Activated T-cell treated with anti-CD3 and anti-CD28 coated beads for 24 hours (primary cell): ENCODE results near the gene TRIM9.
"Not testable (repeated sequence)": the region's sequence is repeated elsewhere in the genome, so short reads cannot be mapped to it uniquely, and the experiment has no call there.

Experiments
- DNase-seq: peaks from one replicate; pipeline ENCODE4 v3.0.0-alpha.2; 2020; ENCODE audit warnings: low read depth

The TRIM9 gene

DNA sequence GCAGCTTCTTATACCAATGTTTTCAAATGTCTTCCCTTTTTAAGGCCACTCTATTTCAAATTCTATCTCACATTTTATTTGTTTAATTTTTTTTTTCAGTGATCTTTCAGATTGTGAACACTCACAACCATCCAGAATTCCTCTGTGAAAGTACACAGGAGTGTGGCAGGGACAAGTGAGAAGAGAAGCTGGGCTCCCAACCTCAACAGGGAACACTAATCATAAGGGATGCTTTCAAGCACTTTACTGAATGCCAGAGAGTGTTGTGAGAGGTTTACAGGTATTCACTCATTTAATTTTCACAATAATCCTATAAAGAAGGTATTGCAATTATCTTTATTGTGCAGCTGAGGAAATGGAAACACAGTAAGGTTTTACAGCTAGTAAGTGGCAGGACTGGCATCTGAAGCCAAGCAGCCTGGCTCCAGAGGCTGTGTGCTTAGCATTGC lies 90.5 kb downstream of the TRIM9 start:
- DNase-seq = no peak

GRCh38 chr14:51002406-51002999 lies 92.4 kb downstream of the TRIM9 start:
- DNase-seq = no peak

GRCh38 chr14:51000566-51000965 lies 94.3 kb downstream of the TRIM9 start:
- DNase-seq = no peak

DNA sequence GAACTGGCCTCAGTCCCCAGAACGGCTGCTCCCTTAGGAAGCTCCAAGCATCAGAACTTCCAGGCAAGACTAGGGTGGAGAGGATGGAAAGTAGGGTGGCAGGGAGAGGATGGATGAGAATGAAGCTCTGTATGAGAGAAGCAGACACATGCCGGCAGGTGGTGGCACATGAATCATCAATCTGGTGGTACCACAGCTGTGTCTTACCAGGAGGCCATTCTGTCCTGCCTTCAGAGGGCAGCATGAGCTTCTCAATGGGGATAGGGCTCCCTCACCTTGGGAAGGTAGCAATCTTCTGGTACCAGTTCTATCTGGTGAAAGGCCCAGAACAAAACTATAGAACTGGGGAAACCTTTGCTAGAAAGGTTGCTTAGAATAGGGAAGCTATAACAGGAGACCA lies 95.2 kb downstream of the TRIM9 start:
- no peak for DNase-seq

DNA sequence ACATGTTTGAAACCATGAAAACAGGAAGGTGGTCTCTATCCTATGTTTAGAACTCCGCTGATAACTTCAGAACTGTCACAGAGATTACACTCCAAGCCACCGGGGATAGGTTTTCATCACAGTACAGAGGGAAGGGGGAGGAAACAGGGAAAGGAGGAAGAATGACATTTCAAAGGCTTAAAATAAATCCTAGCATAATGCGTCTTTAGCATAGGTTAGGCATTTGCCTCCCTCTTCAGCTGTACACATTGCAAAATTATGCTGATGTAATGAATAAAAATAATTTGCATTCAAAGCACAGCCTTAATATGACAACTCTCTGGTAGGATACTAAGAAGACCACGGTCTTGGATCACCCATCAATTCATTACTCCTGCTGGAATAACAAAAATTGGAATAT lies 96.3 kb downstream of the TRIM9 start:
- DNase-seq = no peak

DNA sequence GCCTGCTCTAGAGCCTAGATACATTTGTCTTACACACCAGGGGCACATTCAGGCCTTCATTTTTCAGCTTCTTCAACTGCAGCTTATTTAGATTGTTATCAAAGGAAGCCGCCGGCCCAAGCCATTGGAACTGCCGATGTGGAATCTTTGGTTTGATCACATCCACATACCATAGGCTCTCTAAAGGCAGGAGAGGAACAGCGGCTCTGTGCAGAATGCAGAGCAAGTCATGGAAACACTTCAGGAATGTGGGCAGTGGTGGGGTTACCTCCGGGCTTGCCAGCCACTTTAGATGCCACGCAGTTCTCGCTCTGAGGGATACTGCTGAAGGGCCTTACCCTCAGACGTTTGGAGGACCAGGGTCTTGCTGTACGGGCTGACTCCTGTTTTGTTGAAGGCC lies 97.2 kb downstream of the TRIM9 start:
- no peak for DNase-seq

DNA sequence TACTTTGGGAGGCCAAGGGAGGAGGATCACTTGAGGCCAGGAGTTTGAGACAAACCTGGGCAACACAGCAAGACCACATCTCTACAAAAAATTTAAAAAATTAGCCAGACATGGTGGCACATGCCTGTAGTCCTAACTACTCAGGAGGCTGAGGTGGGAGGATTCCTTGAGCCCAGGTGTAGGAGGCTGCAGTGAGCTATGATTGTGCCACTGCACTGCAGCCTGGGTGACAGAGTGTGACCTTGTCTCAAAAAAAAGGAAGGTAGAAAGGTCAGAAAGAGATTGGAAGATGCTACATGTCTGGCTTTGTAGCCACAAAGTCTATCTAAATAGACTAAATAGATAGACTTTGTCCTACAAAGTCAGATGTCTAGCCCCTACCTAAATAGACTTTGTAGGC lies 100.7 kb downstream of the TRIM9 start:
- DNase-seq = not testable (repeated sequence)

GRCh38 chr14:50985859-50986331 lies 109.0 kb downstream of the TRIM9 start:
- no peak for DNase-seq

DNA sequence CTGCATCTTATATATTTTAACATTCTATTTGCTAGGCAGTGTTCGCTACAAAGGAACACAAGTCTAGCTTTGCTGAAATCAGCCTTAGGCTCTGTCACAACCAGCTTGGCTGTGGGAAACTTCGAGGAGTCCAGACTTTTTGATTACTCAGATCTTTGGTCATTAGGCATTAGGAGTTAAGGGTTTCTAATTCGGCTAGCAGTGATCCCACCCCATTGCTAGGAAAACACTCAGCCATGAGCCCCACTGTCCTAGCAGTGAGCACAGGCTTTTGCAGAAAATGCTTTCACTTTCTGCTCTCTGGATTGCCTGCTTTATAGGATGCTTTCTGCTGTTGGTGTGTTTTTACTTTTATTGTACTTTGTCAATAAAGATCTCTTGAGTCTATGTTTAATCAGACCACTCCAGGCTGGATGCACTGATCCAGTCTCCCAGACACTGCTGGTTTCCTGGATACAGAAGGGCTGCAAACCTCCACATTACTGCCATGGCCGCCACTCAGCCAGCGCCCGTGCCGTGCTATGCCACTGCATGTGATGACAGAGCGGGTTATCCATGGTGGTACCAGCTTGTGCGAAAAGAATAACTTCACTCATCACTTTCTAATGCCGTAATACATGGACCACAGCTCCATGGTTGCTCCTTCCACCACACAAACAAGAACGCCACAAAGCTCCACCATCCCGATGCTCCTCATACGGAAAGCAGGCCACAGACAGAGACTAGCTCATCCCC lies 109.6 kb downstream of the TRIM9 start:
- no peak for DNase-seq

DNA sequence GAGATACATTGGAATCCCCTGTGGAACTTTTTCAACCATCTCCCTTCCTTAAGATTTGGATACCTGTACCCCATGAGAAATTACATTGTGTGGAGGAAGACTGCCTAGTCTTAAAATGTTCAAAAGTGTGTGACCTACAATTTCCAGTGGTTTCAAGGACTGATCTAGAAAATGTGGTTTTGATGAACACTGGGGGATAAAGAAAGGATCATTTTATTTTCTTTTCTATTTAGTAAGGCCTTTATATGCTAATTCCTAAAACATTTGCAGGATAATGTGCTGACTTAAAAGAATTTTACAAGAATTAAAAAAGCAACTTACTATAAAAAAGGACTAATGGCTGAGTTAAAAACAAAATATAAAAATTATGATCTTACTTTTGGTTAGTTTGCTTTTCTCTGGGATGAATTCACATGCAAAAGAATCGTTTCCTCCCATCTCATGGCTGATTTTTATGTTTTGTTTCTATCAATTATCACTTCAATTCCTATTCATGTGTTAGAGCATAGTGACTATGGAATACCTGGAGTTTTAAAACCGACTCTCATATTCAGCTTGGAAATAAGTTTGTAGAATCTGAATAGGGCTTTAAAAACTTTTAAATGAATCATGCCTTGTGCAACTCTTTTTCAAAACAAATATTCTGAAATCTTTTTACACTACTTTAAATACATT lies 110.7 kb downstream of the TRIM9 start:
- DNase-seq = no peak

GRCh38 chr14:50979941-50980850 lies 114.7 kb downstream of the TRIM9 start:
- no peak for DNase-seq

DNA sequence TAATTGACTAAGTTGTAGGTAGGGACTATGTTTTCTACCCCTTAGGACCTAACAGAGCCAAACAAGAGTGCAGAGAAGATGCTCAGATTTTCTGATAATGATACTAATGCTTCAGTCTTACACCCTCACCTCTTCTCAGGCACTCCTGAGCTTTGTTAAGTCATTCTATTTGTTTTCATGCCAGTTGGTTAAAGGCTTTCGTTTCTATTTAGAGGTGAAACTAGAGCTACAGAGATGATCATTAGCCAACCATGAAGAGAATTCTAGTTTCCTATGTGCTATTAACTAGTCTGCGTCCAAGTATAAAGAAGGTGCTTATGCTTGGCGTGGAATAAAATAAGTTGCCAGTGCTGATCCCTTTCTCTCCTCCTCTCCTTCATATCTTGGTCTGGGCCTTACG lies 116.0 kb downstream of the TRIM9 start:
- DNase-seq = no peak

DNA sequence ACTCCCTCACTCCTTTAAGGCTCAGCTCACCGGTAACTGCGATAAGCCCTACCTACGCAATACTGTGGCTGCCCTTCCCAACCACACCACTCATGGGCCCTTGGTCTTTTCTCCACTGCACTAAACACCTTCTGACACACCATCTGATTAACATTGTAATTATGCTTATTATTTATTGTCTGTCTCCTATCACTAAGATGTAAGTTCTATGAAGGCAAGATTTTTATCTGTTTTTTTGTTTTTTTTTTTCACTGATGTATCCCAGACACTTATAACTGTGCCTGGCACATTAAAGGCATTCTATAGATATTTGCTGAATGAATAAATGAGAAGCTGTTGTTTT lies 116.4 kb downstream of the TRIM9 start:
- no peak for DNase-seq

- DNase-seq = no peak
Observed at GRCh38 chr14:50977863-50978528, 116.9 kb downstream of the TRIM9 start.

DNA sequence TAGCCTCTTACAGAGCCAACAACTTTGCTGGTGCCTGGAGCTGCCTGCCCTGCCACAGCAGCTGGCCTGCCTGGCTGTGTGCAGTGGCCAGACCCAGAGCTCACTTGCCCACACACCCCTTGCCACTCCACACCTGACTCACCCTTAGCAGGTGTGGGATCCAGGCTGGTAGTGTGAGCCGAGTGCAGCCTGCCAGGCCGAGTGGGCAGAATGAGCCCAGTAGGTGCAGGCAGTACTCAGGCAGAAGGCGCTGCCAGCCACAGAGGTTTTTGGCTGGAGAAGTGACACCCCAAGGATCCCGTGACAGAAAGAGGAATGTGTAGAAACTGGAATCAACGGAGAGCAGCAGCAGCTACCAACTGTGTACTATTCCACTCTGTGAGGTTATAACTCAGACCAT lies 120.8 kb downstream of the TRIM9 start:
- no peak for DNase-seq

DNA sequence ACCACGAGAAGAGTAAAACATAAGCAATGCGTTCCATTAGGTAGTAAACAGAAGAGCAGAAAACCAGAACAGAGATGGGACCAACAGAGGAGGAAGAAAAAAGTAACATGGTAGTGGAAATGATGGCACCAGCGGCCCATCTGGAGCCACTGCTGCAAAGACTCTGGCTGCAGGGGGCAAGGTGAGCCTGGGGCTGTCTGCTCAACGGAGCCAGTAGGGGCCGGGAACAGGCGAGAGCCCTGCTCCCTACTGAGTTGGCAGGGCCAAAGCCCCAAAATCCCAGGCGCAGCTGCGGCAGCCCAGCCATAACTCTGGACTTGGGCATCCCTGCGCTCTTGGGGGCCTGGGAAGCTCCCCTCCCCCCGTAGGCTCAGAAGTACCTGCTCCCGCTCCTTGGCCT lies 122.2 kb downstream of the TRIM9 start:
- DNase-seq = no peak

GRCh38 chr14:50970886-50971781 lies 123.8 kb downstream of the TRIM9 start:
- no peak for DNase-seq

DNA sequence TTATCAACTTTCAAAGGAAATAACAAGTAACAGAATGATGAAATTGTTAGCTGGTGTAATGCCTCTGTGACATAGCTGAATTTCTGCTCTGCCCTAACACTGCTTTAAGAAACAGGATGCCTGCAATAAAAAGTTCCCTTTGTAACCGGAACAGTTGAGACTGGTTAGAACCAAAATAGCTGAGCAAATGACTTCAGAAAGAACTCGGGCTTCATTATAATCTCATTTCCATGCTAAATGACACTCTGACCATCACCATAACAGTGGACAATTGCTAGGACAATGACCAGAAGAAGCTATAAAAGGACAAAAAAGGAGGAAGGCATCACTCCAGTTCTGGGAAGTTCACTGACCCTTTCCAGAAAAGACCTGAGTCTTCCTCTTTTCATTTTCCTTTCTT lies 127.1 kb downstream of the TRIM9 start:
- DNase-seq = no peak

- DNase-seq = no peak
Observed at GRCh38 chr14:50967103-50967502, 127.8 kb downstream of the TRIM9 start.

DNA sequence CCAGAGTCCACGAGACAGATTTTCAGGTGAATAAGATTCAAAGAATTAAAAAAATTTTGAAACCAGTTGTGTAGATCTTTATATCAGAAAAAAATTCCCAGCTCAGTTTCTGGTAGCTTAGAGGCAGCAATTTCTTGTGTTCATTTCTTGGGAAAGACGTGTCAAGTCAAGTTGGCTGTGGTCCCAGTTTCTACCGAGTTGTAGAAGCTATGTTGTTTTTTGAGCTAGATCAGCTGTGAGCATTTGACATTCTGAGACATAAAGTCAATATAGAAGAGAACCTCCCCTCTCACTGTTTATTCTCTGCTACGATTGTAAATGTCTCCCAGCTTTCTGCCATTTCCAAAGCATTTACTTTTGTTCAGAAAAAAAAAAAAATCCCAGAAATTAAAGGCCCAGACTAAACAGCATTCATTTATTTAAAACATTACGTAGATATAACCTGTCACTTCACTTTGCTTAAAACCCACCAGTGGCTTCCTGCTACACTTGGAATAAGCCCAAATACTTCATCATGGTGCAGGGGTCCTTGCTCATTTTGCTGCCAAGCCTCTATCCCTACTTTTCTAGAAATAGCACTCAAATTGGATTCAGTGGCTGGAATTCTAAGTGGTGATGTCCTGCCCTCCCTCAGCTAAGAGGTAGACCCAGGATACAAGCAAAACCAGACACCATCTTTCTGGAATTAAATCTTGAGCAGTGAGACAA lies 130.1 kb downstream of the TRIM9 start:
- DNase-seq = no peak
